NB4 (cell line): ENCODE measurements around the gene HNRNPUL1.
A peak's percentile ranks its signal among the peaks of the same experiment; 100 is the strongest.

Experiments
- DNase-seq: peaks from one replicate; pipeline ENCODE4 v3.0.0; 2010; ENCODE audit warnings: low read depth
- H3K4me3 ChIP-seq: one replicate; pipeline ENCODE4 v1.5.1; 2011; ENCODE audit warnings: mild to moderate bottlenecking, low read depth, low read length, moderate library complexity
- CTCF ChIP-seq: IDR thresholded peaks from one replicate; pipeline ENCODE4 v1.5.1; 2012; ENCODE audit warnings: low read depth, low read length
- MYC ChIP-seq: IDR thresholded peaks from 2 replicates; pipeline ENCODE4 v1.6.1; 2011; ENCODE audit warnings: low read depth, low read length
- POLR2A ChIP-seq: IDR thresholded peaks from 2 replicates; pipeline ENCODE4 v1.6.1; 2011; ENCODE audit warnings: mild to moderate bottlenecking; ENCODE audit not compliant: insufficient read length; ENCODE audit errors: extremely low read depth
- TF ChIP-seq, protein P1 (sequence below): IDR thresholded peaks from 2 replicates; pipeline ENCODE4 v1.6.1; 2011; ENCODE audit warnings: low read depth, low read length

HNRNPUL1 gene

GRCh38 chr19:41263850-41264580 is at the start of gene HNRNPUL1:
Gene HNRNPUL1, plus strand, starts transcription at chr19:41264372. Its CDS starts 132 bp downstream, at chr19:41264504.
- peak; percentile 98 for DNase-seq
- H3K4me3 ChIP-seq: peak within 1 kb of the TSS; percentile 91
- peak; percentile 84 for TF ChIP-seq MYC
- TF ChIP-seq, protein P1, sequence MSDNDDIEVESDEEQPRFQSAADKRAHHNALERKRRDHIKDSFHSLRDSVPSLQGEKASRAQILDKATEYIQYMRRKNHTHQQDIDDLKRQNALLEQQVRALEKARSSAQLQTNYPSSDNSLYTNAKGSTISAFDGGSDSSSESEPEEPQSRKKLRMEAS: peak; percentile 71
- no peak for TF ChIP-seq CTCF

DNA sequence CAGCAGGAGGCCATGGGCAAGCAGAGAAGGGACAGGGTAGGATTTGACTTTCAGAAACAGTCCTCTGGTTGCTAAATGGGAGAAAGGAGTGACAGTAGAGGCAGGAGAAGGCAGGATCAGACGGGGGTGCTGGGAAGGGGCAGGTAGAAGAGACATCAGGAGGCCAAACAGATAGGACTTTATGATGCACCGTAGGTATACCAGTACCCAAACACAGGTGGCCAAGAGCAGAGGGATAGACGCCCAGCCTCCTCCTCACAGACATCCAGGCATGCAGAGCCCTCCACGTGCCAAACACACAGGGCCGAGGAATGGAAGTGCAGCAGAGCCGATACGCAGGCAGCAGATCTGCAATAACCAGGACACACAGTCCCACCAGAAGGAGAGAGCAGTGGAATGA is 46.4 kb upstream of the HNRNPUL1 start:
- DNase-seq: no peak
- TF ChIP-seq, protein P1: no peak
- no peak for TF ChIP-seq CTCF
- no peak for TF ChIP-seq MYC
- H3K4me3 ChIP-seq: no peak overlapping the region

DNA sequence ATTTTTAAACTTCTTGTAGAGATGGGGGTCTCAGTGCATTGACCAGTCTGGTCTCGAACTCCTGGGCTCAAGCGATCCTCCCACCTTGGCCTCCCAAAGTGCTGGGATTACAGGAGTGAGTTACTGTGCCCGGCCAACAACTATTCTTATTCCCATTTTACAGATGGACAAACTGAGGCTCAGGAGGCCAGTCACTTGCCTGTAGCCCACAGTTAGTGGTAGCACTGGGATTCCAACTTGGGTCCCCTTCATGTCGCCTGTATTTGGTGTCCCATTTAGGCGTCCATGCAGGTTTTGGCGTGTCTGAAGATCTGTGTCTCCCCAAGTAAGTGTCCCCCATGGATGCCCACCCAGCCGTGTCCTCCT is 45.9 kb upstream of the HNRNPUL1 start:
- no peak overlapping the region for H3K4me3 ChIP-seq
- DNase-seq: no peak
- no peak for TF ChIP-seq CTCF
- TF ChIP-seq, protein P1: no peak
- no peak for TF ChIP-seq MYC
- no peak for TF ChIP-seq POLR2A

DNA sequence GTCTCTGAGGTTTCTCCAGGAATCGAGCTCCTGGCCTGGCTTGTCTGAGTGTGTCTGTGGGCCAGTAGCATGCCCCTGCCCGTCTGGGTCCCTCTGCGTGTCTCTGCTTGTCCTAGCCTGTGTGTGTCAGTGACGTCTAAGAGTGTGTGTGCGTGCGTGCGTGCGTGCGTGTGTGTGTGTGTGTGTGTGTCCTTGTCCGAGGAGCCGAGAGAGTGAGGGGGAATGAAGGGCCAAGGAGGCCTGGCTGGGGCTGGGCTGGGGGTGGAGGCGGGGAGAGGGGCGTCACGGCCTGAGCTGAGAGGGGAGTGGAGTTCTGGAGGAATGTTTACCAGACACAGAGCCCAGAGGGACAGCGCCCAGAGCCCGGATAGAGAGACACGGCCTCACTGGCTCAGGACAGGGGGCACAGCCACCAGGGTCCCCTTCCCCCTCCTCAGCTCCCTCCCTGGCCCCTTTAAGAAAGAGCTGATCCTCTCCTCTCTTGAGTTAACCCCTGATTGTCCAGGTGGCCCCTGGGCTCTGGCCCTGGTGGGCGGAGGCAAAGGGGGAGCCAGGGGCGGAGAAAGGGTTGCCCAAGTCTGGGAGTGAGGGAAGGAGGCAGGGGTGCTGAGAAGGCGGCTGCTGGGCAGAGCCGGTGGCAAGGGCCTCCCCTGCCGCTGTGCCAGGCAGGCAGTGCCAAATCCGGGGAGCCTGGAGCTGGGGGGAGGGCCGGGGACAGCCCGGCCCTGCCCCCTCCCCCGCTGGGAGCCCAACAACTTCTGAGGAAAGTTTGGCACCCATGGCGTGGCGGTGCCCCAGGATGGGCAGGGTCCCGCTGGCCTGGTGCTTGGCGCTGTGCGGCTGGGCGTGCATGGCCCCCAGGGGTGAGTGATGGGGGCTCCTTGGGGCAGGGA is 45.3 kb upstream of the HNRNPUL1 start, which contains the start of gene AXL:
AXL (plus strand) TSS at position 609 of the 893 bp plus-strand sequence; CDS start at position 779, 170 bp downstream.
- DNase-seq: no peak
- TF ChIP-seq, protein P1: no peak
- TF ChIP-seq CTCF (no peak), POLR2A (no peak), MYC (no peak)
- H3K4me3 ChIP-seq: no peak within 1 kb of the TSS

DNA sequence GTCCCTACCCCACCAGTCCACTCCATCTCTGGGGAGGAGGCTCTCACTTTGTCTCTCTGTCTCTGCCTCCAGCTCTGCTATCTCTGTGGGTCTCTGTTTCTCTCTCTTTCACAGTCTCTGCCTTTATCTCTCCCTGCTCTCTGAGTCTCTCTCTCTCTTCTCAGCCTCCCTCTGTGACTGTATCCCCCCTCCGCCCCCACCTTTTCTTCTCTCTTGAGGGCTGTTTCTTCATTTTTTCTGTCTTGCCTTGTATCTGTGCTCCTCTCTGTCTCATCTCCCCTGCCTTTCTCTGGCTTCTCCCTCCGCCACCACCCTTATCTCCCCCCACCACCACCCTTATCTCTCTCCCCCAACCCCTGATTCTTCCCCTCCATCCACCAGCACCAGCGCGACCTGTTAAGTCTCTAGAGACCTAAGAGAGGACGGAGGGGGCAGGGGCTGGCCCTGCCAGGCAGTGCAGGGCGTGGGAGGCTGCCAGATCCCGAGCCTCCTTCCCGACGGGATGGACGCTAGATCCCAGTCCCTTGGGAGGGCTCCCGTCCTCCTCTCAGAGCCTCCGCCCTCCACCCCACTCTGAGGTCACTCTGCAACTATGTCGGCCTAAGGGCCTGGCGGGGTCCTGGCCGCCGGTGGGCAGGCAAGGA is 44.1 kb upstream of the HNRNPUL1 start:
- DNase-seq: no peak
- H3K4me3 ChIP-seq: no peak overlapping the region
- no peak for TF ChIP-seq MYC
- TF ChIP-seq, protein P1: no peak
- TF ChIP-seq CTCF: no peak
- no peak for TF ChIP-seq POLR2A
